ENCODE results near the gene RIF1. TPM values are rescaled to one million over a fixed set of nuclear protein-coding genes. Genes with fewer than 3 reads are reported as not detected.

The RIF1 gene
- total RNA-seq, 1 donor from 2014 or later, result 13.9 TPM

DNA sequence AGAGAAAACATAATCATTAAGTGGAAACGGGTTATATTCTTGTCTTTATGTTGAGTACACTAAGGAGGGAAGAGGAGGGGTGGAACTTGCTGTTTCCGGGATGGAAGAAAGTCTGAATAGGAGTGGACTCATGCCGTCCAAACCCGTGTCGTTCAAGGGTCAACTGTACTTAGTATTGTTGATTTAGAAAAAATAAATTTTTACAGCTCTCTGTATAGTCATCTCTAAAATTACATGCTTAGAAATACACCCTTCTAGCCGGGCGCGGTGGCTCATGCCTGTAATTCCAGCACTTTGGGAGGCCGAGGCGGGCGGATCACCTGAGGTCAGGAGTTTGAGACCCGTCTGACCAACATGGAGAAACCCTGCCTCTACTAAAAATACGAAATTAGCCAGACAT lies 29.4 kb downstream of the RIF1 start:
- intact Hi-C loops (cut with micrococcal nuclease), result no loop called here
- peaks cover 95% of the 10 kb centered on the region for H3K36me3 ChIP-seq
- TF ChIP-seq, protein P1, sequence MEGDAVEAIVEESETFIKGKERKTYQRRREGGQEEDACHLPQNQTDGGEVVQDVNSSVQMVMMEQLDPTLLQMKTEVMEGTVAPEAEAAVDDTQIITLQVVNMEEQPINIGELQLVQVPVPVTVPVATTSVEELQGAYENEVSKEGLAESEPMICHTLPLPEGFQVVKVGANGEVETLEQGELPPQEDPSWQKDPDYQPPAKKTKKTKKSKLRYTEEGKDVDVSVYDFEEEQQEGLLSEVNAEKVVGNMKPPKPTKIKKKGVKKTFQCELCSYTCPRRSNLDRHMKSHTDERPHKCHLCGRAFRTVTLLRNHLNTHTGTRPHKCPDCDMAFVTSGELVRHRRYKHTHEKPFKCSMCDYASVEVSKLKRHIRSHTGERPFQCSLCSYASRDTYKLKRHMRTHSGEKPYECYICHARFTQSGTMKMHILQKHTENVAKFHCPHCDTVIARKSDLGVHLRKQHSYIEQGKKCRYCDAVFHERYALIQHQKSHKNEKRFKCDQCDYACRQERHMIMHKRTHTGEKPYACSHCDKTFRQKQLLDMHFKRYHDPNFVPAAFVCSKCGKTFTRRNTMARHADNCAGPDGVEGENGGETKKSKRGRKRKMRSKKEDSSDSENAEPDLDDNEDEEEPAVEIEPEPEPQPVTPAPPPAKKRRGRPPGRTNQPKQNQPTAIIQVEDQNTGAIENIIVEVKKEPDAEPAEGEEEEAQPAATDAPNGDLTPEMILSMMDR (IDR thresholded peaks at IDR 0.05; ENCODE audit: borderline replicate concordance), result no peak
- no peaks in the 10 kb centered on the region for H3K27me3 ChIP-seq (ENCODE audit: low read depth)
- no peaks in the 10 kb centered on the region for H3K4me1 ChIP-seq
- no peak for DNase-seq
- no peak overlapping the region for H3K4me3 ChIP-seq
- no peaks in the 10 kb centered on the region for H3K9me3 ChIP-seq (replicated peaks)
- no peak overlapping the region for H3K27ac ChIP-seq (replicated peaks)

DNA sequence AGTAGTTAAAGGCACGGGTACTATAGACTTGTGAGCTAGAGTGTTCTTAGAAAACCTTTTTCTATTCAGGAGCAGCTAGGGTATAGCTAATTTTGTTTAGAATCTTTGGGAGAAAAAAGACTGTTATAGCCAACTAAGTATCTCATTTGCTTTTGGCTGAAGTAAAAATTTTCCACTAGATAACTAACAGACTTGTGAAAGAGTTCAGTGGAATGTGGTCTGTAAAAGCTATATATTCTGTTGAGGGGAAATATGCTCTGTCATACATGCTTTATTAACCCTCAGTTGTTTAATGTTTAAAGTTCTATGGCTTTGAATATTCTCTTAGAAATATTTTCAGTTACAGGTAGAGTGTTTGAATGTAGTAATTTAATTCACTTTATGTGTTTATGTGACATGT lies 49.7 kb downstream of the RIF1 start:
- no peaks in the 10 kb centered on the region for H3K27me3 ChIP-seq (ENCODE audit: low read depth)
- TF ChIP-seq, protein P1 (IDR thresholded peaks at IDR 0.05; ENCODE audit: borderline replicate concordance), result no peak
- no peaks in the 10 kb centered on the region for H3K4me1 ChIP-seq
- DNase-seq, result no peak
- no peaks in the 10 kb centered on the region for H3K9me3 ChIP-seq (replicated peaks)
- intact Hi-C loops (cut with micrococcal nuclease), result no loop called here
- H3K27ac ChIP-seq (replicated peaks), result no peak overlapping the region
- no peak overlapping the region for H3K4me3 ChIP-seq
- H3K36me3 ChIP-seq, result peaks cover 99% of the 10 kb centered on the region

DNA sequence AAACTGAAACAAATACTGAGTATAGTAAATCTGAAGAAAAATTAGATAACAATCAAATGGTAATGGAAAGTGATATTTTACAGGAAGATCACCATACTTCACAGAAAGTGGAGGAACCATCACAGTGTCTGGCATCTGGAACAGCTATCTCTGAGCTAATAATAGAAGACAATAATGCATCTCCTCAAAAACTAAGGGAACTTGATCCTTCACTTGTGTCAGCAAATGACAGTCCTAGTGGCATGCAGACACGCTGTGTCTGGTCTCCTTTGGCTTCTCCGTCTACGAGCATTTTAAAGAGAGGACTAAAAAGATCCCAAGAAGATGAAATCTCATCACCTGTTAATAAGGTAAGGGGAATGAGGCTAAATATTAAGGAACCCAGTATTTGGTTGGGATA lies 56.1 kb downstream of the RIF1 start:
- Histone ChIP-seq H3K36me3 (peaks cover 92% of the 10 kb centered on the region), H3K9me3 (replicated peaks) (no peaks in the 10 kb centered on the region), H3K27me3 (ENCODE audit: low read depth) (no peaks in the 10 kb centered on the region), H3K27ac (replicated peaks) (no peak overlapping the region), H3K4me1 (no peaks in the 10 kb centered on the region), H3K4me3 (no peak overlapping the region)
- DNase-seq, result no peak
- intact Hi-C loops (cut with micrococcal nuclease), result no loop called here
- TF ChIP-seq, protein P1 (IDR thresholded peaks at IDR 0.05; ENCODE audit: borderline replicate concordance), result no peak

- peaks cover 96% of the 10 kb centered on the region for H3K36me3 ChIP-seq
- H3K4me3 ChIP-seq, result no peak overlapping the region
- TF ChIP-seq, protein P1 (IDR thresholded peaks at IDR 0.05; ENCODE audit: borderline replicate concordance), result no peak
- no peaks in the 10 kb centered on the region for H3K27me3 ChIP-seq (ENCODE audit: low read depth)
- intact Hi-C loops (cut with micrococcal nuclease), result no loop called here
- peaks cover 5% of the 10 kb centered on the region for H3K4me1 ChIP-seq
- H3K27ac ChIP-seq (replicated peaks), result no peak overlapping the region
- DNase-seq, result no peak
- peaks cover 10% of the 10 kb centered on the region for H3K9me3 ChIP-seq (replicated peaks)
Measured at GRCh38 chr2:151470556-151470955, 60.9 kb downstream of the RIF1 start.

GRCh38 chr2:151472966-151473365 lies 63.3 kb downstream of the RIF1 start:
- H3K4me3 ChIP-seq, result no peak overlapping the region
- intact Hi-C loops (cut with micrococcal nuclease), result no loop called here
- no peak overlapping the region for H3K27ac ChIP-seq (replicated peaks)
- TF ChIP-seq, protein P1 (IDR thresholded peaks at IDR 0.05; ENCODE audit: borderline replicate concordance), result no peak
- H3K9me3 ChIP-seq (replicated peaks), result peaks cover 10% of the 10 kb centered on the region
- H3K4me1 ChIP-seq, result peaks cover 5% of the 10 kb centered on the region
- no peak for DNase-seq
- peaks cover 93% of the 10 kb centered on the region for H3K36me3 ChIP-seq
- H3K27me3 ChIP-seq (ENCODE audit: low read depth), result no peaks in the 10 kb centered on the region

GRCh38 chr2:151475071-151475470 lies 65.4 kb downstream of the RIF1 start:
- H3K36me3 ChIP-seq, result peaks cover 73% of the 10 kb centered on the region
- H3K27me3 ChIP-seq (ENCODE audit: low read depth), result no peaks in the 10 kb centered on the region
- TF ChIP-seq, protein P1 (IDR thresholded peaks at IDR 0.05; ENCODE audit: borderline replicate concordance), result no peak
- H3K27ac ChIP-seq (replicated peaks), result no peak overlapping the region
- no peak overlapping the region for H3K4me3 ChIP-seq
- H3K4me1 ChIP-seq, result peaks cover 5% of the 10 kb centered on the region
- no peak for DNase-seq
- intact Hi-C loops (cut with micrococcal nuclease), result no loop called here
- H3K9me3 ChIP-seq (replicated peaks), result peaks cover 10% of the 10 kb centered on the region

Data from left ventricle myocardium inferior (tissue), 1 donor.